HL-60/S4 treated with phorbol 12-myristate 13-acetate at 8.2 ng/mL for 4 days and 3 days (cell line): ENCODE data around the gene BHLHE23.

Experiments used
- in situ Hi-C: fragments of 300-500 bp; cut with MboI; formaldehyde crosslinking; loops from 2 replicates; pipeline ENCODE4 v1.15.0; 2022; ENCODE audit warnings: low sequenced_read_pairs

BHLHE23 gene

DNA sequence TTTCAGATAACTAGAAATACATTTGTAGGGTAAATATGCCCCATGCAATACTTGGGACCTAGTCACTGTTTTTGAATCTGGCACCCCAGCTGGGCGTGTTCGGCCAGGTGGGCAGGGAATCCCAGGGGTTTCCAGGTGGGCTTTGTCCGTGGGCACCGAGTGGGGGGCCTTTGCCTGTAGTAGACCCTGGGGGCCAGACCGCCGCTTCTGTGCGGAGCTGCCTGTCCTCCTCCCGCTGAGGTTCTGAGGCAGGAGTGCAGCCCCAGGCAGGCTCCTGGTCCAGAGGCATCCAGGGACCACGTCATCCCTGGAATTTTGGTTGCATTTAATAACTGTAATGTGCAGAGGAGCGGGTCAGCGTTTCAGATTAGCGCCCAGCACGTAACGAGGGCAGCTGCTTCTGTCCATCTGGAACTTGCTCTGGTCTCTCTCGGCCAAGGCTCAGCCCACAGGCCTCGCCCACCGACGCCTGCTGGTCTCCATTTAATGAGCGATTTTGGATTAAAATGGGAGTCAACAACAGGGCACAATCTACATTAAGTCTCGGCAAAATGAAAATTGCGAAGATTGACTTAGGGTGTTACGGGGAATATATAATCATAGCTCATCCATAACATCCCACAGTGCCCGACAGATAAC lies 12.8 kb downstream of the BHLHE23 start:
- in situ Hi-C loops, result no loop called here

DNA sequence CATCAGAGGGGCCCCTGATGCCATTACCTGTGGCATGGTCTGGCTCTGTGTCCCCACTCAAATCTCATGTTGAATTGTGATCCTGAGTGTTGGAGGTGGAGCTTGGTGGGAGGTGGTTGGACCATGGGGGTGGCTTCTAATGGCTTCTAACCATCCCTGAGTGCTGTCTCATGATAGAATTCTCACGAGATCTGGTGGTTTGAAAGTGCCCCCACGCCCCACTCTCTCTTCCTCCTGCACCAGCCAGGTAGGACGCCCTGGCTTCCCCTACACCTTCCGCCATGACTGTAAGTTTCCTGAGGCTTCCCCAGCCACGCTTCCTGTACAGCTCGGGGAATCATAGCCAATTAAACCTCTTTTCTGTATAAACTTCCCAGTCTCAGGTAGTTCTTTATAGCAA lies 14.9 kb downstream of the BHLHE23 start:
- in situ Hi-C loops, result no loop called here

DNA sequence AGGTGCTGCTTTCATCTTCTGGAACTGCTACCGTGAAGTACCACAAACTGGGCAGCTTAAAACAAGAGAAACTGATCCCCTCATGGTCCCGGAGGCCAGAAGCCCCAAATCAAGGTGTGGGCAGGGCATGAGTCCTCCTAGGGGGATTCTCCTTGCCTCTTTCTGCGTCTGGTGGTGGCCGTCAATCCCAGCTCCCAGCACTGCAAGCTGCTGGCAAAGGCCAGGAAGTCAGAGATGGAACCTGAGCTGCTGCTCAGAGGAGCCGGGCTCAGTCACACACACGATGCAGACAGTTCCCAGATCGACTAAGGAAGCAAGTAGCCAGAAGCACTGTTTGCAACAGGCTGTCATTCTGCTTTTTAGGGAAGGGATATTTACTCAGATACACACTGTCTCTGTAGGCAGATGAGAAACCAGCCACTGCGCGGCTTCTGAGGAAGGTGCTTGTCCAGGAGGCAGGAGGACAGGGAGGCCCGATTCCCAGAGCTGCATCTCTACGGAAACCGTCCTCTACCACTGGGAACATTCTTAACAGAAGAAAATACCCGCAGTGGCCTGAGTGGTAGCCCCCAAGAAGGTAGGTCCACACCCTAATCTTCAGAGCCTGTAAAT lies 15.5 kb downstream of the BHLHE23 start:
- in situ Hi-C loops, result no loop called here

DNA sequence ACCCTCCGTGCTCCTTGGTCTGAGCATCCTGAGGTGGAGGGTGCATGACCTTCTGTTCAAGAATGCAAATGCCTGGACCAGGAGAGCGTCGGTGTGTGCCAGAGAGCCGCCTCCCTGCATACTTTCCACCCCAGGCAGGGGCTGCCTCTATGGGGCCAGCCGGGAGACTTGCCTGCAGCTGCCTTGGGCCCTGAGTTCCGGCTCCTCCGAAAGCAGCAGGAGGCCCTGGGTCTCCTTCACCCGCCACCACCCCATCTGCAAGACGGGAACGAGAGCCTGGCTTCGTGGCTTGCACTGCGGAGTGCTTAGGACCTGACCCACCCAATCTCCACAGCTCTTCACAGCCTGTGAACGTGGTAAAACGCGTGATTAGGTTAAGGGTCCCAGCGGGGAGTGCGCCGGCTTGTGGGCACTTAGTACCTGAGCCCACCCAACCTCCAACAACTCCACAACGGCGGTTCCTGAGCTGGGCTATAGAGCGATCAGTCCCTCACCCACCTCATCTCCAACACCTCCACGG lies 16.4 kb downstream of the BHLHE23 start:
- in situ Hi-C loops, result no loop called here

DNA sequence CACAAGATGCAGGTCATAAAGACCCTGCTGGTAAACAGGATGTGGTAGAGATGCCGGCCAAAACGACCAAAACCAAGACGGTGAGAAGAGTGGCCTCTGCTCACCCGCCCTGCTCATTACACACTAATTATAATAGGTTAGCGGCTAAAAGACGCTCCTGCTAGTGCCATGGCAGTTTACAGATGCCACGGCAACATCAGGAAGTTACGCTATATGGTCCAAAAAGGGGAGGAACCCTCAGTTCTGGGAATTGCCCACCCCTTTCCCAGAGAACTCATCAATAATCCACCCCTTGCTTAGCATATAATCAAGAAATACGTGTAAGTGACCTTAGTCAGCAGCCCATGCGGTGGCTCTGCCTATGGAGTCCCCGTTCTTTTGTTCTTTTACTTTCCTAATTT lies 17.6 kb downstream of the BHLHE23 start:
- in situ Hi-C loops, result no loop called here

DNA sequence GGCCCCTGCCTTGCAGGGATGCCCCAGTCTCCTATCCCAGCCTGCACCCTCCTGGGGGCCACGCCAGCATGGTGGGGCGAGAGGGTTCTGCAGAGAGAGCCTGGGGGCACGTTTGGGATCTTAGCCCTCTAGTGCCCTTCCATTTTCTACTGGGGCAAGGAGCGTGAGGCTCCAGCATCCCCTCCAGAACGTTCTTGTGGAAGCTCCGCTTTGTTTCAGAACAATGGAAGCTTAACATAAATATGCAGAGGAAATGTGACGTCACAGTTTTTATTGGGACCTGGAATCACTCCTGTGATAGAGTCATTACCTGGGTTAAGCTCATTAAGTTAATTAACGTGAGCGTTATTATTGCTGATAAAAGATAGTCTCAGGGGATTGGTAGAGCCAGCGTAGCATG lies 19.6 kb downstream of the BHLHE23 start:
- in situ Hi-C loops, result no loop called here

DNA sequence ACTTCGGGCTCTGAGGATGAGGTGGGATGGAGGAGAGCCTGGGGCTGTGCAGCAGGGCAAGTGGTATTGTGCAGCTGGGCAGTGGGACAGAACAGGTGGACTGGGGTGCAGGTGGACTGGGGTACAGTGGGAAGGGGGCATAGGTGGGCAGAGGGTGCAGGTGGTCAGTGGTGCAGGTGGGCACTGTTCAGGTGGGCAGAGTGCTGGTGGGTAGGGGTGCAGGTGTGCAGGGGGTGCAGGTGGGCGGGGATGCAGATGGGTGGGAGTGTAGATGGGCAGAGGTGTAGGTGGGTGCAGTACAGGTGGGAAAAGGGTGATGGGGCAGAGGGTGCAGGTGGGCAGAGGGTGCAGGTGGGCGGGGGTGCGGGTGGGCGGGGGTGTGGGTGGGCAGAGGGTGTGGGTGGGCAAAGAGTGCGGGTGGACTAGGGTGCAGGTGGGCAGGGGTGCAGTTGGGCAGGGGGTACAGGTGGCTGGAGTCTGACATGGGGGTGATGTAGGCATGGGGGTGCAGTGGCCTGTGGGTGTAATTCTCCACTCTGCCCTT lies 20.4 kb downstream of the BHLHE23 start:
- in situ Hi-C loops, result no loop called here

DNA sequence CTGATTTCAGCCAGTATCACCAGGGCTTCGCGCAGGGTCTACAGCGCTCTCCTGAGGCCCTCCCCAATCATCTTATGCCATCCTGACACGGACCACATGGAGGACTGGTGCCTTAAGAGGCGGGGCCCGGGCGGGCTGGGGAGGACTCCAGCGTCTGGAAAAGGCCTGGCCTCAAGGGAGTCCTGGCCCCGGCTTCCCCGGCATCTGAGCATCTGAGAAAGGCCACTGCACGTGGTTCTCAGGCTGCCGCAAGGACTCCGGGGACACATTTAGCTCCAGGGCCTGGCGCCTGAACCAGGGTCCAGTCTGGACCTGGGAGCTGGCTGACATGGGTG lies 21.4 kb downstream of the BHLHE23 start:
- in situ Hi-C loops, result no loop called here

DNA sequence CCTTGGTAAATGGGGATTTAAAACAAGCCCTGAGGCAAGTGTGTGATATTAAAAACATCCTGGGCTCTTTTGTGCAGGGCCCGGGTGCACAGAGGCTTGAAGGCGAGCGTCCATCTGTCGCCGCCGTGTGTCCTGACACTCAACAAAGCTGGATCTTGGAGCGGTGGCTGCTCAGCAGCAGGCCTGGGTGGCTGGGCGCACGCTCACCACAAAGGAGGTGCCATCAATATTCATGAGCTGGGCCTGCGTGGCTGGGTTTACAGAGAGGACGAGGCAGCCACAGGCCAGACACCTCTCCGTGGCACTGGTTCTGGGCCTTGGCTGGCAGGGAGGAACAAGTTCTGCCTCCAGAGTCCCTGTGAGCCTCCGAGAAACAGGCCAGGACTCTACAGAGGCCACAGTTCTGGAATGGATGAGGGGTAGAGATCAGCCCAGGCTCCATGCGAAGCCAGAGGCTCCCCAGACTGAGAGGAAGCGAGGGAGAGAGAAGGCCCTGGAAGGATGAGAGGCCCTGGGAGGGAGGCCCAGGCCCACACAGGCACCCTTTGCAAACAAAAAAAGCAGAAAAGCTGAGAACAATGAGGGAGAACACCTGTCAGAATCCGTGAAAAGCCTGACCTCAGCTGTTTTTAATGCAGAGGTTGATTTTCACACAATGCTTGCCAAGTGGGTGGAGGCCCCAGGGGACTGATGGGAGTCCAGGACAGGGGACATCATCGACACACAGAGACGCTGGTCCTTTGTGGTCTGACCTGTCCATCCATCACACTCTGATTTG lies 21.9 kb downstream of the BHLHE23 start:
- in situ Hi-C loops, result no loop called here

DNA sequence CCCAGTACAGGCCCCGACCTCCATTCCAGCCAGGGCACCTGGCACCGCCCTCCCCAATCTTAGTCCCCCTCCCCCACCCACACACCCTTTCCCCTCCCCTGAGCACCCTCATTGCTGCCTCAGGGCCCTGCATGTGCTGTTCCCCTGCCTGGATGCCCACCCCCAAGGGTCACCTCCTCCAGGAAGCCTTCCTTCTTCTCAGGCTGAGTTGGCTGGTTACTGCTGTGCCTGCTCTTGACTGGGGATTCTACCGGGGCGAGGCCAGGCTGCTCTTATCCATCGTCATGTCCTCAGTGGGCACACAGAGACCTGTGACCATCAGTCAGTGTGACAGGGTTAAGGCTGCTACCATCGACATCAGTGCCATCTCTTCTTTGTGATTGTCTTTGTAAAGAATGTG lies 23.6 kb downstream of the BHLHE23 start:
- in situ Hi-C loops, result no loop called here

DNA sequence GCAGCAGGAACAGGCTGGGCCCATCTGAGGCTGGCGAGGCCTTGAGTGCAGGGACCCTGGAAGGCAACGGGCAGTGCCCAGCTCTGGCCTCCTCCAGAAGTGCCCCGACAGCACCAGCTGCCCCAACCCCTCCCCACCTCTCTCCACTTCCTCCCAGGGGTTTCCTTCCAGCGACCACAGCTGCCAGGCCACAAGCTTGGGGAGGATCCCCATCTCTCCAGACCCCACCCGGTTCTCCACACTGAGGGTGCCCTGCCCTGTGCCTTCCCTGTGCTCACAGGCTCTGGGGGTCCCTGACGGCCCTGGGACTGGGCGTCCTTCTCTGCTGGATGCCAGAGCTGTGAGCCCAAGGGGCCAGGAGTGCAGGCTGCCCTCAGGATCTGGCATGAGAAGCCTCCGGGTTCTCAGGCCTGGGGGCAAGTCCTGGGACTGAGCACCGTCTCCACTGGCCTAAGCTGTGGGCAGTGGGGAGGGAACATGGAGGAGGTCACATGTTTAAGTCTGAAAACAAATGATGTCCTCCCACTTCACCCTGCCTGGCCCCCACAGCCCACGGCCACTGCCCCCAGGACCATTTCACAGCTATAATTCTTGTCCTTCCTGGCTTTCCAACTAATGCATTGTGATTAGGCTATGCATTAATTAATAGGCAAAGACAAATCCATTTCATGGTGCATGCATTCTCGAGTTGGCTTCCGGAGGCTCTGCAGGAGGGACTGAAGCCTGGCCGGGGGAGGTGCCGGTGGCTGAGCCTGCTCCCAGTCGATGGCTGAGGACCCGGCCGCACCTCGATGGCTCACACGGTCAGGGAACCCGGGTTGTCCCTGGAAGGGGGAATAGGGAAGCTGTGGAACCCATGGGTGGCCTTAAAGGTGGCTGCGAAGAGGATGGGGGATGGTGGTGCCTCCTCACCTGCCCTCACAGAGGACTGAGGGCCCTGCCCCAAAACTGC lies 24.4 kb downstream of the BHLHE23 start:
- in situ Hi-C loops, result no loop called here

DNA sequence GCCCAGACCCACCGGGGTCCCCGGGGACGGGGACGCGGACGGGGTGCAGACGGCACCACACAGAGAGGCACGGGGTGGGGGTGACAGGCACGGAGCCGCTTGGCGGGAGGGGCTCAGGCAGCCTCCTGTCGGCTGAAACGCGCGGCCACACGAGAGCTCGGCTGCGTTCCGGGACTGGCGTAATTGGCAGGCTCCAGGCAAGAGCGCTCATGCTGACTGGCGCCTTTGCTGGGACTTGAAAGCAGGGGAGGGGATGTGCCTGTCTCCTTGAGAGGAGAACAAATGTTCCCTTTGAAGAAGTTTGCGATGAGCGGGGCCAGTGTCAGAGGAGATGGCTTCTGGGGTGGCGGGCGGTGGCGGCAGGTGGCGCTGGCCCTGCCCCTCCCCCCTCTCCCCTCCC lies 25.8 kb downstream of the BHLHE23 start:
- in situ Hi-C loops, result no loop called here

DNA sequence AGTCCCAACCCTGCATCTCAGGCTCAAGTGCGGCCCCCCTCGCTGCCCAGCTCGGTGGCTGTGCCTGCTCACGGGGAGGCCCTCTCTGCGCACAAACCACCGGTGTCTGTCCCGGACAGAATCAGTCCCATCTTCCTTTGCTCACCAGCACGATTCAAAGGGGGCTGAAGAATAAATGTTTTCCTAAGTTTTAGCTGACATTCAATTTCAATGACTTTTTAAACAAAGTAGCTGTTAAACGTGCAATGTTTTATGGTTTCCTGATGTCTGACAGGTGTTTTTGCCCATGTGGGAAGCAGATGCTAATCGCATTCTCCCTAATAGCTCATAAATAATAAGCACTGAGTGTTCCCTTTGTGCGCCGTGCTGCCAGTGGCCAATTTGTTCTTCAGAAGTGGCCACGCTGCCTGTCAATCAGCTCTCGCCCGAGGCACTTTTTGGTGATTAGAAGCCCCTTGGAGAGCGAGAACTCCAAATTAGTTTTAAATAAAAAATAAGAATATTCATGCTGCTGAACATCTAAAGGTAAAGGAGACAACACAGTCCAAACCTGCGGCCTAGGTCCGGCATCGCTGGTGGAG lies 26.3 kb downstream of the BHLHE23 start:
- in situ Hi-C loops, result no loop called here

DNA sequence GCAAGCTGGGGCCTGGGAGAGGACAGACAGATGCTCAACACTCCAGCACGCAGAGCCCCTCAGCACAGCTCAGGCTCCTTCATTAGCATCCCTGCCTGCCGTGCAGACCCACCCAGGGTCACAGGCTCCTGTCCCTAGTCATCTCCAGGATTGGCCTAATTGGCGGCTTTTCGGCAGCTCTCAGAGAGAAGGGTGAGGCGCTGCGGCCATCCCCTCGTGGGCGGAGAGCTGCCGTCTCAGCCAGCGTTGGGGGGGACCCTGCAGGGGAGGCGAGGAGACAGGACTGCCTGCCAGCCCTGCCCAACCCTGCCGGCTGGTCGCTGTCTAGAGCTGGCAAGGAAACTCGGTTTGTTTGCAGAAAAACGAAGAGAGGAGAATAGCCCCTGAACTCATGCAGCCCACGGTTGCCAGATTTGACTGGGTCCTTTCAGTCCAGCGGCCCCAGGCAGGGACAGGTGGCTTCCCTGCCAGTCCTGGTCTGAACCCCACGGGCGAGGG lies 26.8 kb downstream of the BHLHE23 start:
- in situ Hi-C loops, result no loop called here

DNA sequence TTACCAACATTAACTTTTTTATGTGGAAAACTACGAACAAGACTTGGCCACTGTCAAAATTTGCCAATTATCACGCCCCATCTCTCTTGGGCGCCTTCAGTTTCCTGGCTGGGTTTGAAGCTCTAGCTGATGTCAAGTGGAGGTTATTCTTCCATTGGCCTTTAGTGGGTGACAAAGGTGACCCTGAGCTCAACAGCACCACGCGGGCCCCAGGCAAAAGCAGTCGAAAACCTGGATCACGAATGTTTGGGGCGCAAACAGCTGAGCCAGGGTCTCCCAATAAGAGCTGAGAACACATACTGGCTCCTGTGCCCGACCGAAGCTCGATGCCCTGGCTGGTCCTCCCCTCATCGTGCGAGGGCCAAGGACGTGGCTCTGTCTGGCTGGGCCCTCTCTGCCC lies 27.5 kb downstream of the BHLHE23 start:
- in situ Hi-C loops, result no loop called here

DNA sequence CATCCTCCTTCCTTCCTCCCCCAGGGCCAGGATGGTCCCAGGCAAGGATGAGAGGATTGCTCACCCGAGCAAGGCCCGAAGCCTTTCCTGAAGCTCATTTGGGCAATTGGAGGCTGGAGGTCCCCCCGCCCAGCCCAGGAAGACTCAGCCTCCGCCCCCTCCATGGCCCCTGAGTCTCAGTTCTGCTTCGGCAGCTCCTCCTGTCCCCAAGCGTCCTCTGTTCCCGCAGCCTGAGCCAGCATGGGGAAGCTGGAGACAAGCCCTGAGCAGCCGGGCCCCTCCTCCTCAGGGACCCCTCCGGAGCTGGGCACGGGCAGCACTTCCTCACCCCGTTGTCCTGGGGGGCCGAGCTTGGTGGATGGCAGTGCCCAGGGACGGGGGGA lies 28.2 kb downstream of the BHLHE23 start:
- in situ Hi-C loops, result no loop called here

DNA sequence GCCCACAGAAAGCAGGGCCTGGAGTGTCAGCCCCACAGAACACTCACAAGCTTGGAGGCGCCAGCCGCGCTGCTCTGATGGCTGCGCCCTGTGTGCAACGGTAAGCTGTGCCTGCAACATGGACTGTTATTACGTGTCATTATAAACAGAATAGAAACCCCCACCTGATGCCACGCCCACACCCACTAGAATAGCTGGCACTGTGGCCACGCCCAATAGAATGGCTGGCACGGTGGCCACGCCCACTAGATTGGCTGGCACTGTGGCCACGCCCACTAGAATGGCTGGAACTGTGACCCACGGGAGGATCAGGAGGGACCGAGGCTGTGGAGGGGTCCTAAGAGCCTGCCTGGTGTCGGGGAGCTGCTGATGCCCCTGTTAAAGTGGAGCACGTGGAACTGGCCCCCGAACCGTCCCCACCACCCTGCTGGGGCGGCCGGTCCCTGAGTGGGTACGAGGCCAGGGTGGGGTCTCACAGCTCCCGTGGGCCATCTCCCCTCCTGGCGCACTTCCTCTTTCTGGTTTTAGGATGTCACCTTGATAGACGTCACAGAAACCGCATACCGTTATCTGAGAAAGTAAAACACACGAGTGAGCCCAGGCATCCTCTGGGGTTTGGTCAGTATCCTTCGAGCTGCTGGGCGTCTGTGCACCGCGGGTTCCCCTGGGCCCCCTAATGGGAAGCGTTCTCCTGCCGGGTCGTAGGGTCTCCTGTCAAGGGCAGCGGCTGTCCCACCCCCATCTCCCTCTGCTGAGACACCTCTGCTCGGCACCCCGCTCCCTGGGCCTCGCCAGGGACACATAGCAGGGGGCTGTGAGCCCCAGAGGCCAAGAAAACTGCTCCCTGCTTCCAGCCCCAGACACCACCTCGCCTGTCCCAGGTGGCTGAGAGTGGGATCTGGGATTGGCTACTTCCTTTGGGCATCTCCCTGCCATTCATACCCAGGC lies 28.9 kb downstream of the BHLHE23 start:
- in situ Hi-C loops, result no loop called here

DNA sequence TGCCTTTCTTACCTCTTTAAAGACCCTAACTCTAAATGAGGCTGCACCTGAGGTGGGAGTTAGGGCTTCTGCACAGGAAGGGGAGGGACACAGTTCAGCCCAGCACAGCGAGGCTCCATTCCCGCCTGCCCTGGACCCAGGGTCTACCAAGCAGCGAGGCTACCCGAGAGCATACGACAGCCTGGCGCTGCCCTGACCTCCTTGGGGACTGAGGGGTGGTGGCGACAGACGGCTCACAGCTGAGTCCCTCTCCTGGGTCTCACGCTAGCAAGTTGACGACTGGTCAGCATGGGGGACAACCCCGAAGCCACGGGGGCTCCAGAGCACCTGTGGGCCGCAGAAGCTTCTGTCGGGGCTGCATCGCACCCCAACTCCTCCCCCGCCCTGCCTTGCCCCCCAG lies 29.9 kb downstream of the BHLHE23 start:
- in situ Hi-C loops, result no loop called here

DNA sequence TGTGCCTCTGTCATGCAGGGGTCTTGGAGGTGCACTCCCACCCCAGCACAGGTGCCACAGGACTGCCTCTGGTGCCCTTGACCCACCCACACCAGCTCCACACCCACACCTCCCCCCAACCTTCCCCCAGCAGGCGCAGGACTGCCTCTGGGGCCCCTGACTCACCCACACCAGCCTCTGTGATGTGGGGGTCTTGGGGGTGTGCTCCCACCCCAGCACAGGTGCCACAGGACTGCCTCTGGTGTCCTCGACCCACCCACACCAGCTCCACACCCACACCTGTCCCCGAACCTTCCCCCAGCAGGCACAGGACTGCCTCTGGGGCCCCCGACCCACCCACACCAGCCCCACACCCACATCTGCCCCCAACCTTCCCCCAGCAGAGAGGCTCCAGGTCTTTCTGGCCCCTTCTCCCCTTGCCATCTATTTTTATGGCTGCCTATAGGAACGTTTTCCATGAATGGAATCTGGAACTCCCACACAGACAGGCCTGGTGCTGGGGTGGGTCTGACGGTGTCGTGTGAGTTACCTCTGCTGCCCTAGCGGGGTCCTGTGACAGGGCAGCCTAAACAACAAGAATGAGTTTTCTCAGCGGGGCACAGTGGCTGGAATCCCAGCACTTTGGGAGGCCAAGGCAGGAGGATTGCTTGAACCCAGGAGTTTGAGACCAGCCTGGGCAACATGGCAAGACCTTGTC lies 30.8 kb downstream of the BHLHE23 start:
- in situ Hi-C loops, result no loop called here
